Cardiac fibroblast (primary cell): ENCODE measurements around the gene PAIP2.
A peak's percentile ranks its signal among the peaks of the same experiment; 100 is the strongest.
"Not testable (repeated sequence)": the region's sequence is repeated elsewhere in the genome, so short reads cannot be mapped to it uniquely, and the experiment has no call there.

Experiments
- DNase-seq, 2 donors: peaks; one replicate each; pipeline versions ENCODE4 v3.0.0 to v3.0.0-alpha.2; 2010; ENCODE audit warnings: low read depth in 2 of 2
- H3K4me3 ChIP-seq, 2 donors: replicated peaks in 1 of 2; 1 replicate in 1 of 2; 2 replicates in 1 of 2; pipeline ENCODE4 v1.5.1; 2011; ENCODE audit warnings: low read depth in 2 of 2, low read length in 2 of 2, mild to moderate bottlenecking in 2 of 2, moderate library complexity in 1 of 2
- TF ChIP-seq, protein P1 (sequence below): IDR thresholded peaks from one replicate; pipeline ENCODE4 v1.5.1; 2011; ENCODE audit warnings: low read depth, mild to moderate bottlenecking, low read length, inconsistent platforms

Gene PAIP2

DNA sequence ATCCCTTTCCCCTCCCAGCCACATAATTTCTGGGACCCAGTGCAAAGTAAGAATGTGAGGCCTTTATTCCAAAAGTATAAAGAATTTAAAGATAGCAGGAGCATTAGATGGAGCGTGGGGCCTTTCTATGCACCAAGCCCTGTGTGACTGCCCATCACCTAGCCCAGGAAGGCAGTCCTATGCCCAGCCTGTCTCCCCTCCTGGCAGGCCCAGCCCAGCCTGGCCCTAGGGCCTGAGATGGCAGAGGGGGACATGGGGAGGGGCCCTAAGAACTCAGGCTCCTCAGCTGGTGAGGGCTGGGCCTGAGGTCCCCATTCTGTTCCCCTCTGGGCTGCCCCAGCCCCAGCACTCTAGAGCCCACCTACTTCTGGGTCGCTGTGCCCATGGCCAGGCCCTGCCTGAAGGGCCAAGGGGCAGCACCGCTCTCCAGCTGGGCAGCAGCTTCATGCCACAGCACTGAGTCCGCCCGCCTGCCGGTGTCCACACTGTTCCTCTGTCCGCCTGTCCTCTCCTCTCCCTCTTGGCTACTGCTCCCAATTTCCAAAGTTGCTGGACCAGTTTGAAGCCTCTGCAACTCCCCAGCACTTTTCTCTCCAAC lies 42.4 kb downstream of the PAIP2 start:
- no peak overlapping the region for H3K4me3 ChIP-seq
- no peak for DNase-seq
- TF ChIP-seq, protein P1, sequence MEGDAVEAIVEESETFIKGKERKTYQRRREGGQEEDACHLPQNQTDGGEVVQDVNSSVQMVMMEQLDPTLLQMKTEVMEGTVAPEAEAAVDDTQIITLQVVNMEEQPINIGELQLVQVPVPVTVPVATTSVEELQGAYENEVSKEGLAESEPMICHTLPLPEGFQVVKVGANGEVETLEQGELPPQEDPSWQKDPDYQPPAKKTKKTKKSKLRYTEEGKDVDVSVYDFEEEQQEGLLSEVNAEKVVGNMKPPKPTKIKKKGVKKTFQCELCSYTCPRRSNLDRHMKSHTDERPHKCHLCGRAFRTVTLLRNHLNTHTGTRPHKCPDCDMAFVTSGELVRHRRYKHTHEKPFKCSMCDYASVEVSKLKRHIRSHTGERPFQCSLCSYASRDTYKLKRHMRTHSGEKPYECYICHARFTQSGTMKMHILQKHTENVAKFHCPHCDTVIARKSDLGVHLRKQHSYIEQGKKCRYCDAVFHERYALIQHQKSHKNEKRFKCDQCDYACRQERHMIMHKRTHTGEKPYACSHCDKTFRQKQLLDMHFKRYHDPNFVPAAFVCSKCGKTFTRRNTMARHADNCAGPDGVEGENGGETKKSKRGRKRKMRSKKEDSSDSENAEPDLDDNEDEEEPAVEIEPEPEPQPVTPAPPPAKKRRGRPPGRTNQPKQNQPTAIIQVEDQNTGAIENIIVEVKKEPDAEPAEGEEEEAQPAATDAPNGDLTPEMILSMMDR, result no peak

DNA sequence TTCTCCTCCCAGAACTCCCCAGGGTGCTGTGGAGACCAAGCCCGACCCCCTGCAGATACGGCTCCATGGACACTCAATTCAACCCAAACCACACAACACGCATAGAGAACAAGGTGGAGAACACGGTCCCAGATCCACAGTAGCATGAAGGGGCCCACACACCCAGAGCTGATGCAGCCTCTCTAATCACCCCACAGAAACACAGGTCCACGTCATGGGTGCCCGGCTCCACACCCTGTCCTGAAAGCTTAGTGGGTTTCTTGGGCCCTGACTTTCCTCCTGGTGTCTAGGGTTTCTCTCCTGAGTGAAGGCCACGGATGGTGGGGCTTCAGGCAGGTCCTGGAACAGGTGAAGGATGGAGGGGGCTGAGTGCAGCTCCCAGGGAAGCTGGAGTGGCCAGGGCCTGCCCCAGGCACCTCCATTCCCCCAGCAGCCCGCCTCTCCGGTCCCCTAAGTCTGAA lies 43.0 kb downstream of the PAIP2 start:
- TF ChIP-seq, protein P1, result no peak
- DNase-seq, result no peak
- no peak overlapping the region for H3K4me3 ChIP-seq

DNA sequence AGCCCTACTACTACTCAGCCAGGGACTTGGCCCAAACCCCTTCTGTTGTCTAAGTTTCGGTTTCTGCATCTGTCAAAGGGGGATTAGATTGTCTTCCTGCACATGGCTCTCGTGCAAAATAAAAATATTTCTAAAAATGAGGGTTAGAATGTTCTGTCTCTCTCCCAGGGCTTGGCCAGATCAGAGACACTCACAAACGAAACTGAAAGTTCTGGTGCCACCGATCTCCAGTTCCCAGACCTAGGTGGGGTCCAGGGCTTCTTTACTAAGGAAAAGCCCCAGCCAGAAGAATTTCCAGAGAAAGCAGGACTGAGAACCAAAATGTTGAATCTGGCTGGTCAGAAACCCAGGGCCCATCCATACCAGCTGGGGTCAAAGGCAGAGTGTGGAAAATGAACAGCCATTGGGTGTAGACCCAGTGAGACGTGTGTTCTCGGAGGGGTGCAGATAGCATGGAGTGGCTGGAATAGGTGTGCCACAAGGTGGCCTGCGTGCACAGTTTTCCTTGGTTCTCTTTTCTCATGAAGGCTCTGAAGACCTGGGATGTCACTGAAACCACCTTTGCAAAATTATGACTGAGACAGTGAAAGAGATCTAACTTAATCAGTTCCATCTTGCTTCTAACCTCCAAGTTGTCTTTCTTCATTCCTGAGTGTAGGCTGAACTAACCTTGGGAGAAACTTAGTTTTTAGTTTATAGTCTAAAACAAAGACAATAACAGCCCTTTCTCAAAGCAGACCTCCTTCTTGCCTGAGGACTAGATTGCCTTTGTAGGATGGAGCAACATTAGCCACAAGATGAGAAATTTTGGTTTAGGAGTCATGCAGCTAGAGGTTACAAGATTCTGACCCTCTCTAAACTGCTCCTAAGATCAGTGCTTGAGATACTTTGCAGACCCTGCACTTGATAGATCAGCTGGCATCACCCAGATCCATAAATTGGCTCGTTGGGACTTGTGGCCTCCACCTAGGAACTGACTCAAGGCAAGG lies 43.7 kb downstream of the PAIP2 start:
- DNase-seq, result no peak
- peak overlapping the region in 1 of 2 donors; percentile 18 for H3K4me3 ChIP-seq
- TF ChIP-seq, protein P1, result no peak

DNA sequence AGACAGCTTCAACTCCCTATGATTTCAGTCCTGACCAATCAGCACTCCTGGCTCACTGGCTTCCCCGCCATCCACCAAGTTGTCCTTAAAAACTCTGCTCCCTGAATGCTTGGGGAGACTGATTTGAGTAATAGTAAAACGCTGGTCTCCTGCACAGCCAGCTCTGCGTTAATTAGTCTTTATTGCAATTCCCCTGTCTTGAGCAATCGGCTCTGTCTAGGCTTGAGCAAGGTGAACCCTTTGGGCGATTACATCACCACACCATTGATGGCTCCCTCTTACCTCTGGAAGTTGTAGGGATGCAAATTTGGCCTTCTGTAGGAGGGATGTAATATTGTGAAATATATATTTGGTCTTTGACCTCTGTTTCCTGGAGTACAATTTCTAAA lies 44.4 kb downstream of the PAIP2 start:
- no peak overlapping the region for H3K4me3 ChIP-seq
- DNase-seq, result no peak
- TF ChIP-seq, protein P1, result no peak

DNA sequence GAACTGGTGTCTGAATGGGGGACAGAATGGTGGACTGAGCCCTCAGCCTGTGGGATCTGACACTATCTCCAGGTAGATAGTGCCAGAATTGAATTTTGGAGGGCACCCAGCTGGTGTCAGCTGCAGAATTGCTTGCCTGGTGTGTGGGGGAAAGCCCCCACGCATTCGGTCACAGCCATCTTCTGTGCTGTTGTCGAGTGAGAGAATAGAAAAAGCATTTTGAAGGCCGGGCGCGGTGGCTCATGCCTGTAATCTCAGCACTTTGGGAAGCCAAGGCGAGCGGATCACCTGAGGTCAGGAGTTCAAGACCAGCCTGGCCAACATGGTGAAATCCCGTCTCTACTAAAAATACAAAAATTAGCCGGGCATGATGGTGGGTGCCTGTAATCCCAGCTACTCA lies 45.3 kb downstream of the PAIP2 start:
- not testable (repeated sequence) for H3K4me3 ChIP-seq, DNase-seq

DNA sequence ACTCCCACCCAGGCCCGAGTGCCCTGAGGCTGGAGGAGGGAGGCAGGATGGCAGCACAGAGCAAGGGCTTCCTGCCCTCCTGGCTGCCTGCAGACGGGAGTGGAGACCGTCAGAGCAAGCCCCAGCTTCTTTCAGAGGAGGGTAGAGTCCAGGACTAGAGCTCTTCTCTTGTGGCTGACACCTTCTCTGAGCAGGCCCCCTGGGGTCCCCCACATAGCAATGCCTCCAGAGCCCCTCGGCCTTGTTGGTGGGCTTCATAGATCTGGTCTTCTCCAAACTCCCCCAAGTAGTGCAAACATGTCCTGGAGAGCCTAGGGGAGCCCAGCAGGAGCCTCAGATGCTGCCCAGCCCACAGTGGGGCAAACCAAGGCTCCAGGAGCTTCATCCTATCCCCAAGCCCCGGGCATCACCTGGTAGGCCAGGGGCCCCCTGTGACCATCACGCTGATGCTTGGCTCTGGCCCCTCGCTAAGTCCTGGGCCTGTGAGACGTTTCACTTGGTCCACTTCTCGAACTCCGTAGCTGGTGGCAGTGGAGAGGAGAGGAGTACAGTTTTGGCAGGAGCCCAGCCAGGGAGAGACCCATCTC lies 46.0 kb downstream of the PAIP2 start:
- H3K4me3 ChIP-seq, result no peak overlapping the region
- no peak for DNase-seq
- TF ChIP-seq, protein P1, result no peak
